A549 (cell line): ENCODE results near the gene LRFN5. TPM values are rescaled to one million over a fixed set of nuclear protein-coding genes. Genes with fewer than 3 reads are reported as not detected.
"Not testable (repeated sequence)": the region's sequence is repeated elsewhere in the genome, so short reads cannot be mapped to it uniquely, and the experiment has no call there.

Experiments used
- ATAC-seq, 2 experiments: fragments of 200-7000 bp in 1 of 2; fragments of >200 bp in 1 of 2; cut with Nextera tagmentation in 1 of 2; cut with Tn5 transposase in 1 of 2; 3 replicates each; pipeline versions ENCODE4 v1.8.0 to v1.9.1; 2018 to 2020; ENCODE audit warnings: mild to moderate bottlenecking in 1 of 2, moderate library complexity in 1 of 2
- CTCF ChIA-PET: fragments of 300-600 bp; sonication (Branson Sonifier 250); formaldehyde crosslinking; extraction: SDS; loops from one replicate; lab custom pipeline; 2021; ENCODE audit warnings: antibody characterized with exemption, inconsistent platforms; lab: Yijun Ruan, JAX
- POLR2A ChIA-PET: fragments of 350-600 bp; formaldehyde crosslinking; extraction: SDS; loops from one replicate; lab custom pipeline; 2021; ENCODE audit warnings: antibody characterized with exemption, inconsistent platforms; lab: Yijun Ruan, JAX
- DNase-seq, 2 experiments: peaks; one replicate each; pipeline versions ENCODE4 v3.0.0 to v3.0.0-alpha.2; 2011 to 2016; ENCODE audit warnings: low read depth in 1 of 2, low spot score in 1 of 2
- FAIRE-seq: peaks from 2 replicates; lab custom pipeline; 2011; peaks lifted over from hg19 to GRCh38; lab: Jason Lieb, UNC
- H3K27ac ChIP-seq, 2 experiments: fragments of >200 bp; sonication (Bioruptor Twin); formaldehyde crosslinking; 3 replicates each; pipeline ENCODE4 v1.5.1; 2016 to 2017
- H3K4me1 ChIP-seq: fragments of >200 bp; sonication (Bioruptor Twin); formaldehyde crosslinking; 3 replicates; pipeline ENCODE4 v1.6.1; 2016
- H3K4me2 ChIP-seq: fragments of >200 bp; sonication (Bioruptor Twin); formaldehyde crosslinking; 3 replicates; pipeline ENCODE4 v1.6.1; 2016
- H3K4me3 ChIP-seq: fragments of >200 bp; sonication (Bioruptor Twin); formaldehyde crosslinking; 3 replicates; pipeline ENCODE4 v1.5.1; 2016
- H3K9me3 ChIP-seq: fragments of >200 bp; sonication (Bioruptor Twin); formaldehyde crosslinking; 3 replicates; pipeline ENCODE4 v1.6.1; 2016
- BHLHE40 ChIP-seq: IDR thresholded peaks from 2 replicates; pipeline ENCODE4 v1.6.1; 2012; ENCODE audit warnings: low read depth, low read length, inconsistent platforms
- CHD2 ChIP-seq: fragments of 150-350 bp; IDR thresholded peaks from 2 replicates; pipeline ENCODE4 v1.6.1; 2014; ENCODE audit warnings: low read length; ENCODE audit not compliant: partially characterized antibody
- CTCF ChIP-seq: fragments of >200 bp; sonication (Bioruptor Twin); formaldehyde crosslinking; IDR thresholded peaks from 3 replicates; pipeline ENCODE4 v1.5.1; 2016
- E2F6 ChIP-seq: IDR thresholded peaks from 2 replicates; pipeline ENCODE4 v1.6.1; 2012; ENCODE audit warnings: low read depth, borderline replicate concordance
- EHMT2 ChIP-seq: fragments of 200-600 bp; sonication (generic); IDR thresholded peaks from 2 replicates; pipeline ENCODE4 v1.6.1; 2016; ENCODE audit warnings: antibody characterized with exemption, low read depth, mild to moderate bottlenecking, moderate library complexity
- ELK1 ChIP-seq: fragments of 150-350 bp; IDR thresholded peaks from 2 replicates; pipeline ENCODE4 v1.6.1; 2014; ENCODE audit warnings: low read depth, mild to moderate bottlenecking, low read length
- ESRRA ChIP-seq: fragments of 150-350 bp; IDR thresholded peaks from 2 replicates; pipeline ENCODE4 v1.6.1; 2014; ENCODE audit warnings: mild to moderate bottlenecking, low read length, borderline replicate concordance
- FOSB ChIP-seq: fragments of 250-450 bp; sonication (Bioruptor Pico); IDR thresholded peaks from 2 replicates; pipeline ENCODE4 v1.5.0; 2020; ENCODE audit warnings: mild to moderate bottlenecking, moderate library complexity
- FOXS1 ChIP-seq: fragments of 250-450 bp; sonication (Bioruptor Pico); IDR thresholded peaks from 2 replicates; pipeline ENCODE4 v1.5.0; 2020; ENCODE audit warnings: mild to moderate bottlenecking, moderate library complexity
- GATA3 ChIP-seq: IDR thresholded peaks from 2 replicates; pipeline ENCODE4 v1.6.1; 2012; ENCODE audit warnings: borderline replicate concordance
- HES2 ChIP-seq: fragments of >200 bp; sonication (Bioruptor Twin); formaldehyde crosslinking; IDR thresholded peaks from 2 replicates; pipeline ENCODE4 v1.6.1; 2016
- HOXA7 ChIP-seq: fragments of 250-450 bp; sonication (Bioruptor Pico); IDR thresholded peaks from 2 replicates; pipeline ENCODE4 v1.5.0; 2020; ENCODE audit warnings: mild to moderate bottlenecking, moderate library complexity
- JUNB ChIP-seq: fragments of >200 bp; sonication (Bioruptor Twin); formaldehyde crosslinking; IDR thresholded peaks from 2 replicates; pipeline ENCODE4 v1.6.1; 2016
- KDM5A ChIP-seq: fragments of 200-600 bp; sonication (generic); IDR thresholded peaks from 2 replicates; pipeline ENCODE4 v1.6.1; 2016; ENCODE audit warnings: antibody characterized with exemption, mild to moderate bottlenecking
- MAFK ChIP-seq: fragments of 450-650 bp; IDR thresholded peaks from 2 replicates; pipeline ENCODE4 v1.6.1; 2014; ENCODE audit not compliant: partially characterized antibody
- MAX ChIP-seq: IDR thresholded peaks from 2 replicates; pipeline ENCODE4 v1.6.1; 2012
- RARB ChIP-seq: fragments of 250-450 bp; sonication (Bioruptor Pico); IDR thresholded peaks from 2 replicates; pipeline ENCODE4 v1.8.0; 2021; ENCODE audit warnings: mild to moderate bottlenecking, moderate library complexity
- RFX5 ChIP-seq: fragments of 450-650 bp; IDR thresholded peaks from 2 replicates; pipeline ENCODE4 v1.7.1; 2014; ENCODE audit warnings: antibody characterized with exemption, mild to moderate bottlenecking, moderate library complexity
- SMC3 ChIP-seq: fragments of >200 bp; sonication (Bioruptor Twin); formaldehyde crosslinking; IDR thresholded peaks from 3 replicates; pipeline ENCODE4 v1.6.1; 2018; ENCODE audit warnings: inconsistent platforms
- TP53 ChIP-seq: fragments of 250-450 bp; sonication (Bioruptor Pico); IDR thresholded peaks from 2 replicates; pipeline ENCODE4 v1.5.0; 2021; ENCODE audit warnings: mild to moderate bottlenecking, moderate library complexity
- ZSCAN20 ChIP-seq: fragments of 250-450 bp; sonication (Bioruptor Pico); IDR thresholded peaks from 2 replicates; pipeline ENCODE4 v1.8.0; 2022; ENCODE audit warnings: mild to moderate bottlenecking, moderate library complexity
- WGBS: methylation state at CpG from one replicate; pipeline ENCODE4 v1.1.6; 2017; ENCODE audit errors: missing lambda C conversion rate; 5-methylcytosine and 5-hydroxymethylcytosine counted together
- polyA plus RNA-seq, 4 experiments: library from polyadenylated mRNA; depleted of rRNA in 3 of 4; stranded (reverse); fragments of >200 nt; fragmentation: RNase III in 1 of 4; extraction: RNeasy Plus Mini Kit Qiagen cat#74134 plus additional on column Dnase treatment in 1 of 4; gene quantifications; 2 replicates in 3 of 4; 3 replicates in 1 of 4; pipeline ENCODE4 v1.2.3, GENCODE V29; 2011 to 2017

LRFN5 gene
- polyA plus RNA-seq, 2 of the 4 experiments (the other 2 are of a cell fraction): not detected

GRCh38 chr14:41570415-41571155 lies 36.1 kb upstream of the LRFN5 start:
- Histone ChIP-seq H3K4me1 (no peaks in the 10 kb centered on the region), H3K27ac (no peak overlapping the region), H3K4me3 (no peak overlapping the region), H3K9me3 (peaks cover 4% of the 10 kb centered on the region; the same call in 1 of the 3 replicates), H3K4me2 (no peak overlapping the region)
- no peak for ATAC-seq
- TF ChIP-seq RARB (CRISPR knock-in tag) (no peak), FOXS1 (CRISPR knock-in tag) (no peak), BHLHE40 (no peak), KDM5A (no peak), SMC3 (no peak), HOXA7 (CRISPR knock-in tag) (no peak), E2F6 (no peak), CHD2 (no peak), TP53 (CRISPR knock-in tag) (no peak), FOSB (CRISPR knock-in tag) (no peak), CTCF (no peak), ESRRA (no peak), RFX5 (no peak)
- WGBS: 0% methylated on average over 5 of the region's 5 CpGs
- ChIA-PET POLR2A (no interaction called here), CTCF (no interaction called here)
- FAIRE-seq: no peak
- DNase-seq: no peak

- no peak for FAIRE-seq
- no peak for ATAC-seq
- no peak for DNase-seq
- Histone ChIP-seq H3K9me3 (no peaks in the 10 kb centered on the region), H3K4me1 (no peaks in the 10 kb centered on the region), H3K27ac (no peak overlapping the region), H3K4me3 (no peak overlapping the region), H3K4me2 (no peak overlapping the region)
- CTCF ChIA-PET: no interaction called here
- TF ChIP-seq JUNB: no peak
- TF ChIP-seq MAX: no peak
- no peak for TF ChIP-seq GATA3
- no peak for TF ChIP-seq EHMT2
- TF ChIP-seq TP53 (CRISPR knock-in tag): no peak
- TF ChIP-seq ZSCAN20 (CRISPR knock-in tag): no peak
- no peak for TF ChIP-seq ELK1
- POLR2A ChIA-PET: no interaction called here
Observed at GRCh38 chr14:41586237-41586636, 20.4 kb upstream of the LRFN5 start.

- DNase-seq (no peak), ATAC-seq (no peak), FAIRE-seq (no peak)
- ChIA-PET CTCF (no interaction called here), POLR2A (no interaction called here)
- H3K27ac ChIP-seq: no peak overlapping the region
- WGBS: 77% methylated on average over 25 of the region's 25 CpGs
- H3K9me3 ChIP-seq: no peaks in the 10 kb centered on the region
- TF ChIP-seq MAFK (peak; percentile 80), HES2 (no peak)
- no peaks in the 10 kb centered on the region for H3K4me1 ChIP-seq
- no peak overlapping the region for H3K4me3 ChIP-seq
- H3K4me2 ChIP-seq: no peak overlapping the region
Observed at GRCh38 chr14:41597647-41598046, 9.0 kb upstream of the LRFN5 start.

GRCh38 chr14:41599805-41600385 lies 6.8 kb upstream of the LRFN5 start:
- POLR2A ChIA-PET, H3K27ac ChIP-seq, H3K4me2 ChIP-seq, FAIRE-seq, H3K4me3 ChIP-seq, DNase-seq, H3K9me3 ChIP-seq, H3K4me1 ChIP-seq, ATAC-seq: not testable (repeated sequence)
- CTCF ChIA-PET: interaction anchor here (1.3 to 2.0 kb wide), 2 partner anchors 10 to 11 kb away, joined by 5 to 13 read pairs; no protein-coding TSS in a partner anchor
- 64% methylated on average over 6 of the region's 6 CpGs for WGBS
